Hepatocyte (in vitro differentiated cells): ENCODE data around the gene FAM20B. TPM values are rescaled to one million over a fixed set of nuclear protein-coding genes. Genes with fewer than 3 reads are reported as not detected.
A peak's percentile ranks its signal among the peaks of the same experiment; 100 is the strongest.

Source experiments
- DNase-seq: peaks from one replicate; pipeline ENCODE4 v3.0.0-alpha.2; 2016; ENCODE audit warnings: low spot score
- H2AFZ ChIP-seq: fragments of 200-600 bp; sonication (generic); 2 replicates; pipeline ENCODE4 v1.6.0; 2016; ENCODE audit warnings: antibody characterized with exemption, mild to moderate bottlenecking
- H3K27ac ChIP-seq: fragments of 200-600 bp; sonication (generic); 2 replicates; pipeline ENCODE4 v1.5.1; 2016; ENCODE audit warnings: mild to moderate bottlenecking
- H3K27me3 ChIP-seq: fragments of 200-600 bp; sonication (generic); 2 replicates; pipeline ENCODE4 v1.6.1; 2016
- H3K36me3 ChIP-seq: fragments of 200-600 bp; sonication (generic); replicated peaks from 2 replicates; pipeline ENCODE4 v1.5.1; 2016; ENCODE audit warnings: low read depth; ENCODE audit not compliant: insufficient read depth
- H3K4me1 ChIP-seq: fragments of 200-600 bp; sonication (generic); 2 replicates; pipeline ENCODE4 v1.5.1; 2016; ENCODE audit warnings: mild to moderate bottlenecking, moderate library complexity; ENCODE audit not compliant: insufficient read depth
- H3K4me2 ChIP-seq: fragments of 200-600 bp; sonication (generic); 2 replicates; pipeline ENCODE4 v1.6.0; 2016
- H3K4me3 ChIP-seq: fragments of 200-600 bp; sonication (generic); 2 replicates; pipeline ENCODE4 v1.5.1; 2016; ENCODE audit warnings: mild to moderate bottlenecking
- H3K79me2 ChIP-seq: fragments of 200-600 bp; sonication (generic); 2 replicates; pipeline ENCODE4 v1.6.0; 2017; ENCODE audit warnings: mild to moderate bottlenecking
- H3K9me2 ChIP-seq: fragments of 200-600 bp; sonication (generic); replicated peaks from 2 replicates; pipeline ENCODE4 v1.6.0; 2017; ENCODE audit warnings: mild to moderate bottlenecking; ENCODE audit not compliant: insufficient read depth
- H3K9me3 ChIP-seq: fragments of 200-600 bp; sonication (generic); 2 replicates; pipeline ENCODE4 v1.5.1; 2016; ENCODE audit warnings: low read depth, mild to moderate bottlenecking
- H4K20me1 ChIP-seq: fragments of 200-600 bp; sonication (generic); 2 replicates; pipeline ENCODE4 v1.6.0; 2016; ENCODE audit warnings: mild to moderate bottlenecking; ENCODE audit not compliant: insufficient read depth, poor library complexity, severe bottlenecking
- CTCF ChIP-seq: fragments of 200-600 bp; sonication (generic); IDR thresholded peaks from 2 replicates; pipeline ENCODE4 v1.5.1; 2016; ENCODE audit warnings: antibody characterized with exemption, mild to moderate bottlenecking; ENCODE audit not compliant: poor library complexity
- EZH2 ChIP-seq: fragments of 200-600 bp; sonication (generic); IDR thresholded peaks from 2 replicates; pipeline ENCODE4 v1.6.1; 2016; ENCODE audit warnings: antibody characterized with exemption, mild to moderate bottlenecking, borderline replicate concordance
- EZH2phosphoT487 ChIP-seq: fragments of 200-600 bp; sonication (generic); IDR thresholded peaks from one replicate; pipeline ENCODE4 v1.6.1; 2018; ENCODE audit warnings: antibody characterized with exemption, mild to moderate bottlenecking, low read depth, moderate library complexity; ENCODE audit not compliant: unreplicated experiment, severe bottlenecking
- WGBS: methylation state at CpG from one replicate; pipeline ENCODE4 v1.1.6; 2016; ENCODE audit warnings: low lambda C conversion rate; ENCODE audit errors: missing lambda C conversion rate; 5-methylcytosine and 5-hydroxymethylcytosine counted together
- polyA plus RNA-seq: library from polyadenylated mRNA; unstranded; fragments of >200 nt; fragmentation: Nextera tagmentation; extraction: Ambion mirVana; gene quantifications from 2 replicates; pipeline ENCODE4 v1.2.1, GENCODE V29; 2016
- total RNA-seq: library from RNA; depleted of rRNA; stranded (reverse); fragments of >200 nt; gene quantifications from 2 replicates; pipeline ENCODE4 v1.2.3, GENCODE V29; 2014

Gene FAM20B
- total and polyA plus RNA-seq, 2 experiments from 2014 or later: 9.2 to 37.6 TPM

- Histone ChIP-seq H3K27ac (no peak overlapping the region), H3K36me3 (no peaks in the 10 kb centered on the region), H3K79me2 (no peaks in the 10 kb centered on the region), H2AFZ (no peak overlapping the region), H3K27me3 (no peaks in the 10 kb centered on the region), H3K4me3 (no peak overlapping the region), H3K4me1 (no peaks in the 10 kb centered on the region), H3K9me3 (no peaks in the 10 kb centered on the region), H4K20me1 (no peaks in the 10 kb centered on the region), H3K4me2 (no peak overlapping the region), H3K9me2 (no peaks in the 10 kb centered on the region)
- 93% methylated on average over 8 of the region's 8 CpGs for WGBS
- no peak for DNase-seq
- no peak for TF ChIP-seq CTCF
- no peak for TF ChIP-seq EZH2
- no peak for TF ChIP-seq EZH2phosphoT487
These were observed 64.8 kb downstream of the FAM20B start for GRCh38 chr1:179090522-179090921.

- Histone ChIP-seq H3K27ac (no peak overlapping the region), H3K9me2 (no peaks in the 10 kb centered on the region), H3K4me3 (no peak overlapping the region), H3K79me2 (no peaks in the 10 kb centered on the region), H4K20me1 (no peaks in the 10 kb centered on the region), H3K4me2 (no peak overlapping the region), H2AFZ (no peak overlapping the region), H3K4me1 (no peaks in the 10 kb centered on the region), H3K27me3 (no peaks in the 10 kb centered on the region), H3K9me3 (no peaks in the 10 kb centered on the region), H3K36me3 (no peaks in the 10 kb centered on the region)
- DNase-seq: no peak
- 88% methylated on average over 4 of the region's 4 CpGs for WGBS
- no peak for TF ChIP-seq EZH2
- no peak for TF ChIP-seq EZH2phosphoT487
- TF ChIP-seq CTCF: no peak
These were observed 65.2 kb downstream of the FAM20B start for GRCh38 chr1:179090923-179091322.

- no peaks in the 10 kb centered on the region for H3K4me1 ChIP-seq
- WGBS: 74% methylated on average over 5 of the region's 5 CpGs
- H3K36me3 ChIP-seq: no peaks in the 10 kb centered on the region
- H4K20me1 ChIP-seq: no peaks in the 10 kb centered on the region
- no peaks in the 10 kb centered on the region for H3K79me2 ChIP-seq
- no peak overlapping the region for H3K4me2 ChIP-seq
- peak overlapping the region; percentile 60 for H3K27ac ChIP-seq
- no peak overlapping the region for H3K4me3 ChIP-seq
- TF ChIP-seq CTCF (no peak), EZH2 (no peak), EZH2phosphoT487 (no peak)
- no peak overlapping the region for H2AFZ ChIP-seq
- peak; percentile 34 for DNase-seq
- no peaks in the 10 kb centered on the region for H3K9me3 ChIP-seq
- no peaks in the 10 kb centered on the region for H3K9me2 ChIP-seq
- no peaks in the 10 kb centered on the region for H3K27me3 ChIP-seq
These were observed 66.0 kb downstream of the FAM20B start for GRCh38 chr1:179091691-179092165.

- H3K27ac ChIP-seq: no peak overlapping the region
- no peaks in the 10 kb centered on the region for H3K27me3 ChIP-seq
- H2AFZ ChIP-seq: no peak overlapping the region
- WGBS: 94% methylated on average over 9 of the region's 9 CpGs
- no peak for DNase-seq
- H4K20me1 ChIP-seq: no peaks in the 10 kb centered on the region
- TF ChIP-seq EZH2: no peak
- no peak for TF ChIP-seq EZH2phosphoT487
- no peak for TF ChIP-seq CTCF
- no peak overlapping the region for H3K4me2 ChIP-seq
- no peaks in the 10 kb centered on the region for H3K4me1 ChIP-seq
- no peaks in the 10 kb centered on the region for H3K9me2 ChIP-seq
- no peaks in the 10 kb centered on the region for H3K79me2 ChIP-seq
- no peaks in the 10 kb centered on the region for H3K36me3 ChIP-seq
- H3K9me3 ChIP-seq: no peaks in the 10 kb centered on the region
- no peak overlapping the region for H3K4me3 ChIP-seq
These were observed 67.3 kb downstream of the FAM20B start for GRCh38 chr1:179092896-179093461.
